ENCODE measurements around the gene PRAMEF26.
"Not testable (repeated sequence)": the region's sequence is repeated elsewhere in the genome, so short reads cannot be mapped to it uniquely, and the experiment has no call there.

The PRAMEF26 gene

GRCh38 chr1:13155909-13156308 is at the start of gene PRAMEF26:
TSS of gene PRAMEF26 (minus strand) at chr1:13156009. CDS start at chr1:13153095, 2,914 bp downstream.
- DNase-seq (ENCODE audit: low read depth): not testable (repeated sequence)

GRCh38 chr1:13201309-13201708 is 45.5 kb upstream of the PRAMEF26 start, which contains the start of gene PRAMEF13:
TSS of gene PRAMEF13 (minus strand) at chr1:13201409. CDS start at chr1:13199589, 1,820 bp downstream.
- not testable (repeated sequence) for DNase-seq (ENCODE audit: low read depth)

GRCh38 chr1:13171548-13171947 is 15.7 kb upstream of the PRAMEF26 start, which contains the start of gene PRAMEF9:
TSS of gene PRAMEF9 (plus strand) at chr1:13171848. CDS start at chr1:13175281, 3,433 bp downstream.
- DNase-seq (ENCODE audit: low read depth): not testable (repeated sequence)

- DNase-seq (ENCODE audit: low read depth): not testable (repeated sequence)
These were observed 9.7 kb upstream of the PRAMEF26 start, which contains the start of gene HNRNPCL4 for GRCh38 chr1:13165531-13165930. TSS of gene HNRNPCL4 (minus strand) at chr1:13165631. CDS start at chr1:13165467, 164 bp downstream.

- not testable (repeated sequence) for DNase-seq (ENCODE audit: low read depth)
These were observed 39.1 kb downstream of the PRAMEF26 start, which contains the start of gene HNRNPCL2 for GRCh38 chr1:13116754-13117153. TSS of gene HNRNPCL2 (minus strand) at chr1:13116854. CDS start at chr1:13116400, 454 bp downstream.

All from stimulated activated CD8-positive, alpha-beta memory T cell treated with anti-CD3 and anti-CD28 coated beads, Interleukin-4, amount 100 ng/mL, for 24 hours (primary cell).